Thyroid gland (tissue), 4 donors: ENCODE measurements around the gene MICOS13. TPM values are rescaled to one million over a fixed set of nuclear protein-coding genes. Genes with fewer than 3 reads are reported as not detected.

Source experiments
- DNase-seq, 2 donors: peaks; one replicate each; pipeline ENCODE4 v3.0.0-alpha.2; 2019
- H3K27ac ChIP-seq, 3 donors: fragments of 200-600 bp; sonication (generic); 1 replicate in 2 of 3; 2 replicates in 1 of 3; pipeline ENCODE4 v1.5.1; 2016 to 2019; ENCODE audit warnings: mild to moderate bottlenecking in 1 of 3, moderate library complexity in 1 of 3
- H3K27me3 ChIP-seq: fragments of 200-600 bp; sonication (generic); one replicate; pipeline ENCODE4 v1.5.1; 2019
- H3K36me3 ChIP-seq, 2 donors: fragments of 200-600 bp; sonication (generic); one replicate each; pipeline ENCODE4 v1.5.1; 2016 to 2019
- H3K4me1 ChIP-seq, 2 donors: fragments of 200-600 bp; sonication (generic); one replicate each; pipeline ENCODE4 v1.5.1; 2017 to 2019
- H3K4me3 ChIP-seq, 3 donors: fragments of 200-600 bp; sonication (generic); replicated peaks in 1 of 3; 1 replicate in 2 of 3; 2 replicates in 1 of 3; pipeline ENCODE4 v1.5.1; 2016; ENCODE audit warnings: mild to moderate bottlenecking in 1 of 3
- H3K9me3 ChIP-seq: fragments of 200-600 bp; sonication (generic); one replicate; pipeline ENCODE4 v1.5.1; 2017
- POLR2A ChIP-seq, 2 donors: fragments of 450-650 bp; IDR thresholded peaks; one replicate each; pipeline ENCODE4 v1.6.1; 2017; ENCODE audit warnings: antibody characterized with exemption in 2 of 2, mild to moderate bottlenecking in 2 of 2, moderate library complexity in 1 of 2
- WGBS, 2 donors: methylation state at CpG; one replicate each; pipeline ENCODE4 v1.1.5; 2017; 5-methylcytosine and 5-hydroxymethylcytosine counted together
- intact Hi-C: fragments of 100-400 bp; cut with DNase I; formaldehyde crosslinking; loops from one replicate; pipeline ENCODE4 v1.15.1; 2023
- total RNA-seq, 4 donors: library from RNA; depleted of rRNA; stranded (reverse); fragments of >200 nt; gene quantifications; one replicate each; pipeline ENCODE4 v1.2.3, GENCODE V29; 2016
- TF ChIP-seq, protein P1 (sequence below), 6 experiments: fragments of 200-600 bp in 3 of 6; fragments of 450-650 bp in 3 of 6; sonication (generic) in 3 of 6; IDR thresholded peaks; one replicate each; pipeline ENCODE4 v1.5.1; 2016 to 2019; ENCODE audit warnings: antibody characterized with exemption in 6 of 6, mild to moderate bottlenecking in 2 of 6, inconsistent platforms in 1 of 6, moderate library complexity in 1 of 6

The MICOS13 gene
- total RNA-seq, 4 donors from 2014 or later: 20.1 to 68.3 (median 47.2) TPM

DNA sequence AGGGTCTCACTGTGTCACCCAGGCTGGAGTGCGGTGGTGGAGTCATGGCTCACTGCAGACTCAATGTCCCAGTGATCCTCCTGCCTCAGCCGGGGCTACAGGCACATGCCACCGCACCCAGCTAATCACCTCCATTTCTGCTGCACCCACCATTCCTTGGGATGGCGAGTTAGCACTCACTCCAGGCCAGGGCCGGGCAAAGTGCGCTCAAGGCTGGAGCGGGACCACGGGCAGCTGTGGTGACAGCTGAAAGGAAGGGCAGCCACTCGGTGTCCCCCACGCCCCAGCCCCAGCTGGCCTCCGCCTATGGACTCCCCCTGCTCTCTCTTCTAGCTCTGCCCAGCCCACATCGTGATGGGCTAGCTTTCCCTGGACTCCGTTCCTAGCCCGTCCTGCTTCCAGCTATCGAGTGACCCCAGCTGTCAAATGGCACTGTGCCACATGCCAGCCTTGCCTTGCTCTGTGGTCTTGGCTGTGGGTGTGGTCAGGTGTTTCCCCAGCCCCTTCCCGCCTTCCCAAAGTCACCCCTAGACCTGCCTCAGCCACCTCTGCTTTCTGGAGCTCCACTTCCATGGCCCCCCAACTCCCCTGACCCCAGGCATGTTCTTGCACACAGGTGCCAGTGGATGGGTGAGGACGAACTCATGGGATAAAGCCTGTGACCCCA, 4.1 kb downstream of the MICOS13 start:
- no peak for TF ChIP-seq POLR2A (IDR thresholded peaks at IDR 0.05)
- TF ChIP-seq, protein P1, sequence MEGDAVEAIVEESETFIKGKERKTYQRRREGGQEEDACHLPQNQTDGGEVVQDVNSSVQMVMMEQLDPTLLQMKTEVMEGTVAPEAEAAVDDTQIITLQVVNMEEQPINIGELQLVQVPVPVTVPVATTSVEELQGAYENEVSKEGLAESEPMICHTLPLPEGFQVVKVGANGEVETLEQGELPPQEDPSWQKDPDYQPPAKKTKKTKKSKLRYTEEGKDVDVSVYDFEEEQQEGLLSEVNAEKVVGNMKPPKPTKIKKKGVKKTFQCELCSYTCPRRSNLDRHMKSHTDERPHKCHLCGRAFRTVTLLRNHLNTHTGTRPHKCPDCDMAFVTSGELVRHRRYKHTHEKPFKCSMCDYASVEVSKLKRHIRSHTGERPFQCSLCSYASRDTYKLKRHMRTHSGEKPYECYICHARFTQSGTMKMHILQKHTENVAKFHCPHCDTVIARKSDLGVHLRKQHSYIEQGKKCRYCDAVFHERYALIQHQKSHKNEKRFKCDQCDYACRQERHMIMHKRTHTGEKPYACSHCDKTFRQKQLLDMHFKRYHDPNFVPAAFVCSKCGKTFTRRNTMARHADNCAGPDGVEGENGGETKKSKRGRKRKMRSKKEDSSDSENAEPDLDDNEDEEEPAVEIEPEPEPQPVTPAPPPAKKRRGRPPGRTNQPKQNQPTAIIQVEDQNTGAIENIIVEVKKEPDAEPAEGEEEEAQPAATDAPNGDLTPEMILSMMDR (IDR thresholded peaks at IDR 0.05): no peak
- peaks cover 8 to 12% of the 10 kb centered on the region in 2 donors for H3K4me1 ChIP-seq
- 82 to 88% methylated on average over 12 to 16 of the region's 17 CpGs for WGBS, 2 donors
- H3K36me3 ChIP-seq: peaks cover 0 to 3% of the 10 kb centered on the region in 2 donors
- DNase-seq: no peak
- no peak overlapping the region for H3K27ac ChIP-seq
- no peak overlapping the region for H3K4me3 ChIP-seq
- no peaks in the 10 kb centered on the region for H3K27me3 ChIP-seq
- H3K9me3 ChIP-seq: no peaks in the 10 kb centered on the region
- intact Hi-C loops: no loop called here

DNA sequence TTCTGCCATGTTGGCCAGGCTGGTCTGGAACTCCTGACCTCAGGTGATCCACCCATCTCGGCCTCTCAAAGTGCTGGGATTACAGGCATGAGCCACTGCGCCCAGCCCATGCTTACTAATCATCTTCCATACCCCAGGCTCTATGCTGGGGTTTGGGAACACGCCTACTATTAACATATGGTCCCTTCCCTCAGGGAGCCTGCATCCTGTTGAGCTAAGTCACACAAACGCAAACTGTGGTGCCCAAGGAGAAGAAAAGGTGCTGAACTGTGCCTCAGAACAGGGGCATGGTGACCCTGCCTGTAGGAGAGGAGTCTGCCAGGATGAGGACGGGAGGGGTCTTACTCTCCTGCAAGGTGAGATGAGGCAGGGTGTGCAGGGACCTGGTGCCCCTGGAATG, 5.6 kb downstream of the MICOS13 start:
- TF ChIP-seq, protein P1 (IDR thresholded peaks at IDR 0.05): no peak
- no peak for TF ChIP-seq POLR2A (IDR thresholded peaks at IDR 0.05)
- H3K9me3 ChIP-seq: no peaks in the 10 kb centered on the region
- H3K27ac ChIP-seq: no peak overlapping the region
- intact Hi-C loops: no loop called here
- DNase-seq: no peak
- 79 to 86% methylated on average over 3 to 5 of the region's 5 CpGs for WGBS, 2 donors
- H3K4me1 ChIP-seq: peaks cover 8 to 9% of the 10 kb centered on the region in 2 donors
- no peaks in the 10 kb centered on the region for H3K27me3 ChIP-seq
- H3K36me3 ChIP-seq: peaks cover under 1 to 9% of the 10 kb centered on the region in 2 donors
- H3K4me3 ChIP-seq: no peak overlapping the region

DNA sequence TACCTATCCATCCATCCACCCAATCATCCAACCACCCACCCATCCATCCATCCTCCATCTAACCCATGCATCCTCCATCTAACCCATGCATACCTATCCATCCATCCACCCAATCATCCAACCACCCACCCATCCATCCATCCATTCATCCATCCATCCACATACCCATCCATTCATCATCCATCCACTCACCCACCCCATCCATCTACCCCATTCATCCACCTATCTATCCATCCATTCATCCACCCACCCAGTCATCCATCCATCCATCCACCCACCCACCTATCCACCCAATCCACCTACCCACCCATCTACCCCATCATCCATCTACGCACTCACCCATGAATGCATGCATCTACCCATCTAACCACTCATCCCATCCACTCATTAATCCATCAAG, 6.6 kb downstream of the MICOS13 start:
- TF ChIP-seq, protein P1 (IDR thresholded peaks at IDR 0.05): no peak
- TF ChIP-seq POLR2A (IDR thresholded peaks at IDR 0.05): no peak
- H3K36me3 ChIP-seq: peaks cover 10 to 18% of the 10 kb centered on the region in 2 donors
- no peaks in the 10 kb centered on the region for H3K9me3 ChIP-seq
- H3K27ac ChIP-seq: no peak overlapping the region
- H3K4me3 ChIP-seq: no peak overlapping the region
- H3K27me3 ChIP-seq: no peaks in the 10 kb centered on the region
- WGBS, 2 donors: 96 to 98% methylated on average over 1 of the region's 1 CpG
- intact Hi-C loops: no loop called here
- H3K4me1 ChIP-seq: no peaks in the 10 kb centered on the region
- DNase-seq: no peak

DNA sequence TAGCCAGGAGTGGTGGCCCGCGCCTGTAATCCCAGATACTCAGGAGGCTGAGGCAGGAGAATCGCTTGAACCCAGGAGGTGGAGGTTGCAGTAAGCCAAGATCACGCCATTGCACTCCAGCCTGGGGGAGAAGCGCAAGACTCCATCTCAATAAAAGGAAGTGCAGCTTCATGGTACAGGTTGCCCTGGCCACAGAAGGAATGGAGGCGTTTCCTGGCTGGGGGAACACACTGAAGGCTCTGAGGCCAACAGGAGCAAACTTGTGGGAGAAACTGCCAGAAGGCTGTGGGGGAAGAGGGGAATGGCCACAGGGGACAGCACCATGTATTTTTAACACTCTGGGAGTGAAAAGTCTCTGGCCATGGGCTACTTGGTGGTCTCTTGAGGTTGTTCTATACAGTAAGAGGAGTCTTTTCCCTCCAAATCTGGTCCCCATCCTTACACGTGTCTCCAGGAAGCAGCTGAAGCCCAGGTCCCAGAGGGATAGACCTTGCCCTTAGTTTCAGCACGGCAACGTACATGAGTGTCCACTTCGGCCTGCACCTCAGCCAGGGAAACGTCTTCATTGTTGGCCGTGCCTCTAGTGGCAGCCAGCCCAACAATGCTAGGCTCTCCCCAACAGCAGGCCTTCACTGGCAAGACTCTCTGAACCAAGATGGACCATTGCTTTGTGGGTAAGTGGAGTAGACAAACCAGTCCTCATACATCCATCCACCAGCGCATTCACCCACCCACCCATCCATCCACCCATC, 7.4 kb downstream of the MICOS13 start:
- TF ChIP-seq, protein P1 (IDR thresholded peaks at IDR 0.05): no peak
- no peak for TF ChIP-seq POLR2A (IDR thresholded peaks at IDR 0.05)
- no peak for DNase-seq
- H3K4me1 ChIP-seq: no peaks in the 10 kb centered on the region
- H3K9me3 ChIP-seq: no peaks in the 10 kb centered on the region
- H3K27me3 ChIP-seq: no peaks in the 10 kb centered on the region
- H3K4me3 ChIP-seq: no peak overlapping the region
- no peak overlapping the region for H3K27ac ChIP-seq
- peaks cover 19 to 25% of the 10 kb centered on the region in 2 donors for H3K36me3 ChIP-seq
- intact Hi-C loops: no loop called here
- WGBS, 2 donors: 91% methylated on average over 13 of the region's 13 CpGs

DNA sequence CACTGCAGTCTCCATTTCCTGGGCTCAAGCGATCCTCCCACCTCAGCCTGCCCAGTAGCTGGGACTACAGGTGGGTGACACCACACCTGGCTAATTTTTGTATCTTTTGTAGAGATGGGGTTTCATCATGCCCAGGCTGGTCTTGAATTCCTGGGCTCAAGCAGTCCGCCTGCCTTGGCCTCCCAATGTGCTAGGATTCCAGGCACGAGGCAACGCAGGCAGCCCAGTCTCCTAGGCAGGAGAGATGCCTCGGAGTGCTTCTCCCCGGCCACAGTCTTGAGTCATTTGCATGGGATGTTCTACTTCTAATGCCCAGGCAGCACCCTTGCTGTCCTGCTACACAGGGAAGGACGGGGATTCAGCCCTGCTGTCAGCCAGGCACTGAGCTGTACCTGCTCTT, 8.7 kb downstream of the MICOS13 start:
- Histone ChIP-seq H3K4me1 (no peaks in the 10 kb centered on the region), H3K9me3 (no peaks in the 10 kb centered on the region), H3K36me3 (peaks cover 32 to 37% of the 10 kb centered on the region in 2 donors), H3K27me3 (no peaks in the 10 kb centered on the region), H3K27ac (no peak overlapping the region), H3K4me3 (no peak overlapping the region)
- 98 to 100% methylated on average over 2 to 7 of the region's 7 CpGs for WGBS, 2 donors
- intact Hi-C loops: no loop called here
- TF ChIP-seq, protein P1 (IDR thresholded peaks at IDR 0.05): no peak
- TF ChIP-seq POLR2A (IDR thresholded peaks at IDR 0.05): no peak
- no peak for DNase-seq
